ENCODE measurements around the gene NACC2. TPM values are rescaled to one million over a fixed set of nuclear protein-coding genes. Genes with fewer than 3 reads are reported as not detected.

NACC2 gene
- total RNA-seq, 1 donor from 2014 or later = 9.6 TPM

DNA sequence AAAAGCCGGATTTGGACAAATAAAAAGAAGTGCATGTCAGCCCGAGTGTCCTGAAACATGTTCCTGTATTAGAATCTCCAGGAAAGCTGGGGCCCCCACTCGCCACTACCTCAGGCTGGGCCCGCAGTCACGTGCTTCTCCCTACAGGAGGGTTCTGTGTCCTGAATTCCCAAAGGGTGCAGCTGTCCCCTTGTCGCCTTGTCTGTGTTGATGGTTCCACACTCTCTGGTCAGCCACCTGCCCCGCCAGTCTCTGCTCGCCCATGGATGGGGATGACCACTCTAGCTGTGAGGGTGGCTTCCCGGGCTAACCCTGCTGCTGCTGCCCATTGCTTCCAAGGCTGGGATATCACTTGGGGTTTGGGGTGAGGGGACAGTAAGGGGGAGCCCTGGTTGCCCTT, 26.7 kb upstream of the NACC2 start:
- peaks cover 7% of the 10 kb centered on the region for H3K27me3 Mint-ChIP-seq (ENCODE audit: unreplicated experiment)
- peaks cover 5% of the 10 kb centered on the region for H3K36me3 Mint-ChIP-seq (ENCODE audit: low read depth, unreplicated experiment)
- no peaks in the 10 kb centered on the region for H3K9me3 Mint-ChIP-seq (ENCODE audit: unreplicated experiment)
- no peak overlapping the region for H3K4me3 Mint-ChIP-seq (ENCODE audit: unreplicated experiment)
- H3K27ac Mint-ChIP-seq (ENCODE audit: unreplicated experiment) = no peak overlapping the region
- TF ChIP-seq, protein P1, sequence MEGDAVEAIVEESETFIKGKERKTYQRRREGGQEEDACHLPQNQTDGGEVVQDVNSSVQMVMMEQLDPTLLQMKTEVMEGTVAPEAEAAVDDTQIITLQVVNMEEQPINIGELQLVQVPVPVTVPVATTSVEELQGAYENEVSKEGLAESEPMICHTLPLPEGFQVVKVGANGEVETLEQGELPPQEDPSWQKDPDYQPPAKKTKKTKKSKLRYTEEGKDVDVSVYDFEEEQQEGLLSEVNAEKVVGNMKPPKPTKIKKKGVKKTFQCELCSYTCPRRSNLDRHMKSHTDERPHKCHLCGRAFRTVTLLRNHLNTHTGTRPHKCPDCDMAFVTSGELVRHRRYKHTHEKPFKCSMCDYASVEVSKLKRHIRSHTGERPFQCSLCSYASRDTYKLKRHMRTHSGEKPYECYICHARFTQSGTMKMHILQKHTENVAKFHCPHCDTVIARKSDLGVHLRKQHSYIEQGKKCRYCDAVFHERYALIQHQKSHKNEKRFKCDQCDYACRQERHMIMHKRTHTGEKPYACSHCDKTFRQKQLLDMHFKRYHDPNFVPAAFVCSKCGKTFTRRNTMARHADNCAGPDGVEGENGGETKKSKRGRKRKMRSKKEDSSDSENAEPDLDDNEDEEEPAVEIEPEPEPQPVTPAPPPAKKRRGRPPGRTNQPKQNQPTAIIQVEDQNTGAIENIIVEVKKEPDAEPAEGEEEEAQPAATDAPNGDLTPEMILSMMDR (IDR thresholded peaks at IDR 0.05; ENCODE audit: unreplicated experiment) = no peak
- H3K4me1 Mint-ChIP-seq (ENCODE audit: unreplicated experiment) = no peaks in the 10 kb centered on the region
- DNase-seq (ENCODE audit: low spot score) = no peak

DNA sequence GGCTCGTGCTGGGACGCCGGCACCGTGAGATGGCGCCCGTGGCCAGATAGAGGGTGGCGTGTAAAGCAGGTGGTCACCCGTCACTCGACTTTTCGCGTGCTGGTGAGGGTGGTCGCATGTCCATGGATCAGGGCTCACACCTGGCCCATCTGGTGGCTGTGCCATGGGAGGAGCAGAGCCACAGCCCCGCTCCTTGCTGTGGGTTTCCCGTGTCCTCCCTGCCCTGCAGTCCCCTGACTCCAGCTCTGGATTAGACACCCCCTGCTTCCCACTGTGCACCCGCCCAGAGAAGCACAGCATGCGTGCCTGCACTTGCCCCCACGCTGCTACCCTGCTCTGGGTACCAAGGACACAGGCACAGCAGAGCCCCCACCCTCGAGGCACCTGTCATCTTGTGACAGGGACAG, 25.4 kb upstream of the NACC2 start:
- H3K4me3 Mint-ChIP-seq (ENCODE audit: unreplicated experiment) = no peak overlapping the region
- H3K27me3 Mint-ChIP-seq (ENCODE audit: unreplicated experiment) = peaks cover 6% of the 10 kb centered on the region
- H3K27ac Mint-ChIP-seq (ENCODE audit: unreplicated experiment) = no peak overlapping the region
- no peak for DNase-seq (ENCODE audit: low spot score)
- peaks cover 5% of the 10 kb centered on the region for H3K36me3 Mint-ChIP-seq (ENCODE audit: low read depth, unreplicated experiment)
- no peaks in the 10 kb centered on the region for H3K9me3 Mint-ChIP-seq (ENCODE audit: unreplicated experiment)
- H3K4me1 Mint-ChIP-seq (ENCODE audit: unreplicated experiment) = no peaks in the 10 kb centered on the region
- TF ChIP-seq, protein P1 (IDR thresholded peaks at IDR 0.05; ENCODE audit: unreplicated experiment) = no peak

- Mint-ChIP-seq H3K27ac (ENCODE audit: unreplicated experiment) (no peak overlapping the region), H3K27me3 (ENCODE audit: unreplicated experiment) (peaks cover 2% of the 10 kb centered on the region), H3K9me3 (ENCODE audit: unreplicated experiment) (no peaks in the 10 kb centered on the region), H3K36me3 (ENCODE audit: low read depth, unreplicated experiment) (peaks cover 2% of the 10 kb centered on the region), H3K4me1 (ENCODE audit: unreplicated experiment) (no peaks in the 10 kb centered on the region), H3K4me3 (ENCODE audit: unreplicated experiment) (peak overlapping the region; percentile 71)
- TF ChIP-seq, protein P1 (IDR thresholded peaks at IDR 0.05; ENCODE audit: unreplicated experiment) = no peak
- DNase-seq (ENCODE audit: low spot score) = no peak
Measured at GRCh38 chr9:136119883-136120393, 24.8 kb upstream of the NACC2 start.

DNA sequence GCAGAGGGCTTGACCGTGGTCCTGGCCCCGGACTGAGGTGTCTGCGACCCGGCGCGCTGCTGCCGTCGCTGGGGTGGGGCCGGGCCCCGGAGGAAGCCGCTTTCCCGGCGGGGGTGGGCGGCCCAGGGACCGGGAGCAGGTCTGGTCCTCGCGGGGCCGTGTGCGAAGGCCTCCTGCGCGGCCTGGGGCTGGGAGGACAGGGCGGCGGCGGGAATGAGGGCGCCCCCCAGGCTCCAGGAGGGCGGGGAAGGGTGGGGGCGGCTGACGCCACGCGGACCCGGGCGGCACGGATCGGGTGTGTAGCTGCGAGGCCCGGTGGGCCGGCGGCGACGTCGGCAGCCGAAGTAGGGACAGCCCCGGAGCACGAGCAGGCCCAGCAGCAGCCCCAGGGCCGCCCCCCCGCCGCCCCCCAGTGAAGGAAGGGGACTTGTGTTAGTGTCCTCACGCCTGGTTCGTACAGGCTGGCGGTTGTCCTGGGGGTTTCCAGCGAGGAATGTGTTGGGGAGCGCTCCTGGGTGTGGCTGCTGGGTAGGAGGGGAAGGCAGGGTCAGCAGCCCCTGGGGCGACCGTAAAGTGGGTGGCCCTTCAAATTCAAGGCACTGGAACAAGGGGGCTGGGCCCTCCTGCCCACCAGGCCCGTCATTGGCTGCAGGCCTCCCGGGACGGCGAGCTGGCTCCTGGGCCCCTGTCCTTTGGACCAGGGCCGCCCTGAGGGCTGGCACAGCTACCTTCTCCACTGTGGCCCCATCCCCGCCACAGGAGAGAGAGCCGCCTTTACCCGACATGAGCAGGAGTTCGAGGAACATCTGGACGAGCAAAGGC, 24.2 kb upstream of the NACC2 start:
- Mint-ChIP-seq H3K4me3 (ENCODE audit: unreplicated experiment) (peak overlapping the region; percentile 87), H3K4me1 (ENCODE audit: unreplicated experiment) (no peaks in the 10 kb centered on the region)

More for the DNA sequence above, 24.2 kb upstream of the NACC2 start:
- DNase-seq (ENCODE audit: low spot score) = peak; percentile 48
- TF ChIP-seq, protein P1 (IDR thresholded peaks at IDR 0.05; ENCODE audit: unreplicated experiment) = no peak
- peaks cover 2% of the 10 kb centered on the region for H3K27me3 Mint-ChIP-seq (ENCODE audit: unreplicated experiment)
- H3K27ac Mint-ChIP-seq (ENCODE audit: unreplicated experiment) = no peak overlapping the region
- no peaks in the 10 kb centered on the region for H3K36me3 Mint-ChIP-seq (ENCODE audit: low read depth, unreplicated experiment)
- no peaks in the 10 kb centered on the region for H3K9me3 Mint-ChIP-seq (ENCODE audit: unreplicated experiment)

All from endothelial cell (in vitro differentiated cells).